DMS 273 (cell line): Measurements from ENCODE around the gene PRKCB.

Experiments used
- DNase-seq: peaks from one replicate; lab custom pipeline; 2025; ENCODE audit not compliant: unreplicated experiment; lab: John Stamatoyannopoulos, UW

PRKCB gene

DNA sequence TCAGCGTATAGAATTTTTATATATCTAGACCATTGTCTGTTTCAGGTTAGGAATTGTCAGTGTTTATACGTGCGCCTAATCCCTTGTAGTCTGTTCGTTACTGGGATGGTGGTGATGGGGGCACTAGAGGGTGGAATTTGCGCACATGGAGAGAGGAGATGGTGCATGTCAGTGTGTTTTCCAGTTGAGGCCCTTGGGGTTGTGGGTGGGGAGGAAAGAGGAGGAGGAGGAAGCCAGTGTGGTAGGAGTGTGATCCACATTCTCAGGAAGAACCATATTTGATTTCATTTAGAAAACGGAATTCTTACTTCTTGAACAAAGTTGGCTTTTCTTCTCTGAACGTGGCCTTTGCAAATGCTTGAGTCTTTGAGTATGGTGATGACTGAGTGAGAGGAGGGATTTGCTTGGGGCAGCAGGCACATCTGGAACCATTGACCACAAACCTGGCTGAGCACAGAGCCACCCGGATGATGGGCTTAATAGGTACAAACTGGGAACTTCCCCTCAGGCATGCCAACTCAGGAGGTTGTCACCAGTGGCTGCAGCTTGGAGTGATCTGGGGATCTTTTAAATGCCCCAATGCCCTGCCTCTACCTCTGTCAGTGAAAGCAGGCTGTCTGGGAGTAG, 98.9 kb downstream of the PRKCB start:
- no peak for DNase-seq

DNA sequence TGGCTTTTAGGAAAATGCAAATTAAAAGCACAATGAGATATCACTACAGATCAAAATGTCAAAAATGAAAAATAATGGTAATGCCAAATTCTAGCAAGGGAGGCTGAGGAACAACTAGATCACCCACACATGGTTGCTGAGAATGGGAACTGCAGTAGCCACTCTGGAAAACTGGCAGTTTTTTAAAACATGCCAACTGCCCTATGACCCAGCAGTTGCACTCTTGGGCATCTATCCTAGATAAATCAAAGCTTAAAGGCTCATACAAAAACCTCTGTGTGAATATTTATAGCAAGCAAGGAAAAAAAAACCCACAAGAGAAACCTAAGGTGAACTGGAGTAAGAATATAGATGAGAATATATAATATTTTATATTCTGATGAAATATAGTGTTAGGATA, 104.3 kb downstream of the PRKCB start:
- DNase-seq: no peak

DNA sequence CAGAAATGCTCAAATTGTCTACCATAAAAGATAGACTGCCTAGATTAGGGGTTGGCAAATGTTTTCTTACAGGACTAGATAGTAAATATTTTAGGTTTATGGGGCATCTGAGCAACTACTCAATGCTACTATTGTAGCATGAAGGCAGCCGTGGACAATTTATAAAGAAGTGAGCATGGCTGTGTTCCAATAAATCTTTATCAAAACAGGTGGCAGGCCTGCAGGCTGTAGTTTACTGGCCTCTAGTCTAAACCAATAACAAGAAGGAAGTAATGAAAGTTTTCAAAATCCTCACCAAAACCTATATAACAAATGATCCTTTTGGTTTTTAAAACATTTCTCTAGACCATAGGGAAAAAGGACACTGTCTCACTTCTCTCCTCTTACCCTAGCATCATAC, 105.2 kb downstream of the PRKCB start:
- no peak for DNase-seq

GRCh38 chr16:23941963-23942564, 106.3 kb downstream of the PRKCB start:
- DNase-seq: peak; percentile 13

- DNase-seq: no peak
Observed at GRCh38 chr16:23943604-23944003, 107.8 kb downstream of the PRKCB start.

- DNase-seq: no peak
Observed at GRCh38 chr16:23944381-23944780, 108.6 kb downstream of the PRKCB start.

GRCh38 chr16:23945243-23945642, 109.5 kb downstream of the PRKCB start:
- DNase-seq: no peak

DNA sequence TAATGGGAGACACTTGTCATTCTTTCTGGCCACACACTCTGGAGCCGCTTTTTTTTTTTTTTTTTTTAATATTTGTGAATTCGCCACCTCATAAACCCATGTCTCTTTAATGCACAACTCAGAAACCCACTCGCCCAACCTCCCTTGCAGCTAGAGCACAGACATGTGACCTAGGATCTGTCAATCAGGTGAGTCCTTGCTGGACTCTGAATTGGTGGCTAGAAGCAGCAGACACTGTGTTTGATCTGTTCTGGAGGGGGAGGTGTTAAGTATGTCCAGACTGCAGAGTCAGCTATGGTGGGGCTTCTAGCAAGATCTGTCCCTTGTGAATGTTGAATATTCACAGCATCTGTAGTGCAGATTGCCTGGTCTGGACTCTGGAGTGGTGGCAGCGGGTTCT, 112.1 kb downstream of the PRKCB start:
- no peak for DNase-seq

DNA sequence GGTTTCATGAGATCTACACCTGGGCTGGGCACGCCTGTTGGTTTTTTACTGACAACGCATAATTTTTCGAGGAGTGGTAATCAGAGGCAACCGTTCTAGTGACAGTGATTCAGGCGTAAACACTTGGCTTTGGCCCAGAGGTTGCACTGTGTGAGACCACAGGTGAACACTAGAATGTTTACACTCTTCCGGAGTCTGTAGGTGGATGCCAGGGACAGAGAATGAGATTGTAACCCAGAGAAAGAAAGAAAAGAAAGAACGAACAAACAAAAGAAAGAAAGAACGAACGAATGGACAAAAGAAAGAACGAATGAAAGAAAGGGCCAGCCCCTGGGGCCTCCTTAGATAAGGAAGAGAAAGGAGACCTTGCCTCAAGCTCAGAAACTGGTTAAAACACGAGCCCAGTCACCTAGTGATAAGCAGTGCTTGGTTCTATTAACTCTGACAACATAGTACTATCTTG, 113.2 kb downstream of the PRKCB start:
- DNase-seq: no peak

DNA sequence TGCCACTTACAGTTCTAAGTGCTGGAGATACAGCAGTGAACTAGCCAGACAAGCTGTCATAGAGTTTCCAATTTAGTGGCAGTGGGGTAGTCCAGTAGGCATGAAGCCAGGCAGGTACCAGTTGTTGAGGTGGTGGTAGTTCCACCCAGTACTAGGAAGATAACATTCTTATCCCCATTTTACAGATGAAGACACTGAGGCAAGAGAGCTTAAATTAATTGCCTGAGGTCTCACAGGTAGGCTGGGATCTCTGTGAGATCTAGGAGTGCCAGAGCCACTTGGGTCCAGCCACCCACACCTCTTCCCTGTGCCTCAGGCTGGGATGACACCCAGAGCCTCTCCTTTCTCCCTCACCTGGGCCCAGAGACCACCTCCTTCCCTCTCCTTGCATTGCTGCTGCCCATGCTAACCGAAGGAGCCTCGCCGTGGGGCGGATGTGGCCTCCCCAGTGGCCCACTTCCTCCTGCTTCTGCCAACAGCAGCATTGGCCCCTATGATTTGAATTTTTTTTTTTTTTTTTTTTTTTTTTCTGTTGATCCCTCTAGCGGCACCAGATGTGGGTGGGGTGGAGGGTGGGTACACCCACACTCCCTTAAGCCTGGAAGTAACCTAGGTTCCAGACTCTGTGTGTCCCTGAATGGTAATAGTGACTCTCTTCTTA, 114.0 kb downstream of the PRKCB start:
- no peak for DNase-seq

DNA sequence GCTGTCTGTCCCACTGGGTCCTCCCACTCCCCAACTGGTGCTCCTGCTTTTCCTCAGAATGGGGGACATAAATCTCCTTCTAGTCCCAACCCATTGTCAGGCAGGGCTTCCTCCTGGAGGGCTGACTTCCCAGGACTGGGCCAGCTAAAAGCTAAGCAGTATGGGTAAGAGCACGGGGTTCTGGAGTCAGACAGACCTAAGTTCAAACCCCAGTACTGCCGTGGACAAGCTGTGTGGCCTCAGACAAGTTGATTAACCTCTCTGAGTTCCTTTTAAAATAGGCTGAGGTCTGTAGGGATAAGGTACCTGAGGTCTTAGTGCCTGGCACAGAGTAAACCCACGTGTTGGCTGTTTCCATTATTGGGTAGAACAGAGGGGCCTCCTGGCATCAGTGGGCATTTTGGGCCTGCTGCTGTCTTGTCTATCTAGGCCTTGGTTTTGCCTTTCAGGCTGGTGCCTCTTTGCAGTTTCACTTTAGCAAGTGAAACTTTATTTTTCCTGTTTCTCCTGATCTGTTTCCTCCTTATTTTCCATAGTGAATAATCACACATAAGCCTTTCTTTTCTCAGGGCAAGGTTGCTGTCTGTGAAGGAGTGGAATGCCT, 114.6 kb downstream of the PRKCB start:
- DNase-seq: no peak

DNA sequence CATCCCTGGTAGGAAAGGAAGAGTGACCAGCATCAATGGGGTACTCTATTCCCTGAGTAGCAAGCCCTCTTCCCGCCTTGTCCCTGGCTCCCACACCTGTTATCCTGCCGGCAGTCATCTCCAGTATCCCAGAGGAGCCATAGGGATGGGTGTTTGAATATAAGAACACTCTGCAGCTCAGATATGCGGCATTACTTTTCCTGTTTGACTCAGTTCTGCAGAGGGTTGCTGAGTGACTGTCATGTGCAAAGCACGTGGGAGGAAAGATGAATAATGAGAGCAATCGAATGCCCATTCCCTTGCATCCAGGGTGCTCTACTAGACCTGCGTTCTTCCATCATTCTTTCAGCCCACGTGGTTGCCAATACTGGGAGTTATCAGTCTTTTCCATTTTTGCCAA, 115.1 kb downstream of the PRKCB start:
- DNase-seq: no peak

- DNase-seq: no peak
Observed at GRCh38 chr16:23952128-23952970, 116.6 kb downstream of the PRKCB start.

DNA sequence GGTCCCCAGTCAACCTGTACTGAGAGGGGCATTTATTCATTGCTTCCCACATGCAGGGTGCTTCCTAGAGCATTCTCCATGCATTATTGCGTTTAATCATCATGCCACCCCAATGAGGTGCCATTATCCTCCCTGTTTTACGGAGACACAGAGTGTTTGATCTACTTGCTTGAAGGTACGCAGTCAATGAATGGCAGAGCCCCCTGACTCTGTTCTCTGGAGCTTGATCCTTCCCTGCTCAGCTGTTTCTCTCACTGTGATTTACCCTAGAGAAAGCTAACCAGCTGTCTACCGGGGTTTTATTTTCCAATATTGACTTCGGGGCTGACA, 117.2 kb downstream of the PRKCB start:
- DNase-seq: no peak

- no peak for DNase-seq
Observed at GRCh38 chr16:23953476-23953875, 117.7 kb downstream of the PRKCB start.

DNA sequence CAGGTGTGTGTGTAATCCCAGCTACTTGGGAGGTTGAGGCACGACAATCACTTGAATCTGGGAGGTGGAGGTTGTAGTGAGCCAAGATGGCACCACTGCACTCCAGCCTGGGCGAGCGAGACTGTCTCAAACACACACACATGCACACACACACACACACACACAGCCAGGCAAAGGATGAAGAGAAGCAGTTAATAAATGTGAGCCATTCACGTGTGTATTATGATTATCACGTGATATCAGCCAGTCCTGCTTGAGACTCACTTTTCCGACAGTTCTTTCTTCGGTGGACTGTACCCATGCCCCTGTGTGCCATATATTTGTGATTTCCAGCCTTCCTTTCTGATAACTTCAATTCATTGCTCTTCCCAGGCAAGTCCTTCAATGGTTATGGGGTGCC, 119.3 kb downstream of the PRKCB start:
- no peak for DNase-seq

DNA sequence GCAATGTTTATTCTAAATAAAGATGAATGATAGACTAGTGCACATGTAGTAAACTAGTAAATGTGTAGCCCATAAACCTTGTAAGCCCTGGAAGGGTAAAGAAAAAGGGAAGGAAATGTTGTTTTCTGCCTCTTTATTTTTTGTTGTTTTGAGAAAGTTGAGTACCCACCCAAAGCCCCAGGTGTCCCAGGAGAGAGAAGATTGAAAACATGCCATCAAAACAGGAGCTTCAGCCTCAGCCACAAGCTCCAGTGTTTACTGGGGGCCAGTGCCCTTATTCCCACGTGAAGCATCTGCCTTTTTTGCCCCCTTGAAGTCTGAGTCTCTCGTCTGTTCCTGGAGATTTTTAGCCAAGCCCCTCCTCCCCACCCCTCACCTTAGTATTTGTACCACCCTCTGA, 121.5 kb downstream of the PRKCB start:
- DNase-seq: no peak

GRCh38 chr16:23959072-23959751, 123.4 kb downstream of the PRKCB start:
- no peak for DNase-seq

- DNase-seq: no peak
Observed at GRCh38 chr16:23959752-23960072, 123.9 kb downstream of the PRKCB start.

GRCh38 chr16:23960081-23960885, 124.5 kb downstream of the PRKCB start:
- no peak for DNase-seq
